Measurements from ENCODE around the gene GLT6D1. TPM values are rescaled to one million over a fixed set of nuclear protein-coding genes. Genes with fewer than 3 reads are reported as not detected.
A peak's percentile ranks its signal among the peaks of the same experiment; 100 is the strongest.

Gene GLT6D1
- total RNA-seq, 1 donor from 2014 or later = not detected

DNA sequence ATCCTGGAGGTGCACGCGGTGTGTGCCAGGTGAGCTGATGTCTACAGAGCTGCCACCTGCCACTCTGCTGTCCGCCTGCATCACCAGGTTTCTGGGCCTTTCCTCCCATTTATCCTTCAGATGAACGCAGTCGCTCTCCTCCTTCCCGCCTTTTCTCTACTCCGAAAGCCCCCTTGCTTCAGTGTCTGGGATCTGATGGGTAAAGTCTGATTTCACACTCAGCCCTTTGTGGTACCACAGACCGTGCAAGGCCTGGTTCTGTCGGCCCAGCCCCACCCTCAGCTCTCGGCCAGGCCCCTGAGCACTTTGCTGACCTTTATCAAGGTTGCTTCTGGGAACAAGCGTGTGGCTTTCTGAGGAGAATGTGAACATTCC is 32.5 kb downstream of the GLT6D1 start:
- Histone ChIP-seq H3K4me3 (ENCODE audit: low read depth, low read length) (no peak overlapping the region), H3K27me3 (ENCODE audit: control insufficient read depth, insufficient read depth, low read length) (peaks cover 7% of the 10 kb centered on the region), H3K36me3 (ENCODE audit: control insufficient read depth, insufficient read depth, low read length) (no peaks in the 10 kb centered on the region)
- TF ChIP-seq, protein P1, sequence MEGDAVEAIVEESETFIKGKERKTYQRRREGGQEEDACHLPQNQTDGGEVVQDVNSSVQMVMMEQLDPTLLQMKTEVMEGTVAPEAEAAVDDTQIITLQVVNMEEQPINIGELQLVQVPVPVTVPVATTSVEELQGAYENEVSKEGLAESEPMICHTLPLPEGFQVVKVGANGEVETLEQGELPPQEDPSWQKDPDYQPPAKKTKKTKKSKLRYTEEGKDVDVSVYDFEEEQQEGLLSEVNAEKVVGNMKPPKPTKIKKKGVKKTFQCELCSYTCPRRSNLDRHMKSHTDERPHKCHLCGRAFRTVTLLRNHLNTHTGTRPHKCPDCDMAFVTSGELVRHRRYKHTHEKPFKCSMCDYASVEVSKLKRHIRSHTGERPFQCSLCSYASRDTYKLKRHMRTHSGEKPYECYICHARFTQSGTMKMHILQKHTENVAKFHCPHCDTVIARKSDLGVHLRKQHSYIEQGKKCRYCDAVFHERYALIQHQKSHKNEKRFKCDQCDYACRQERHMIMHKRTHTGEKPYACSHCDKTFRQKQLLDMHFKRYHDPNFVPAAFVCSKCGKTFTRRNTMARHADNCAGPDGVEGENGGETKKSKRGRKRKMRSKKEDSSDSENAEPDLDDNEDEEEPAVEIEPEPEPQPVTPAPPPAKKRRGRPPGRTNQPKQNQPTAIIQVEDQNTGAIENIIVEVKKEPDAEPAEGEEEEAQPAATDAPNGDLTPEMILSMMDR (IDR thresholded peaks at IDR 0.05; ENCODE audit: insufficient read depth, low read length, poor library complexity, severe bottlenecking) = no peak
- no peak for DNase-seq (ENCODE audit: low read depth)

DNA sequence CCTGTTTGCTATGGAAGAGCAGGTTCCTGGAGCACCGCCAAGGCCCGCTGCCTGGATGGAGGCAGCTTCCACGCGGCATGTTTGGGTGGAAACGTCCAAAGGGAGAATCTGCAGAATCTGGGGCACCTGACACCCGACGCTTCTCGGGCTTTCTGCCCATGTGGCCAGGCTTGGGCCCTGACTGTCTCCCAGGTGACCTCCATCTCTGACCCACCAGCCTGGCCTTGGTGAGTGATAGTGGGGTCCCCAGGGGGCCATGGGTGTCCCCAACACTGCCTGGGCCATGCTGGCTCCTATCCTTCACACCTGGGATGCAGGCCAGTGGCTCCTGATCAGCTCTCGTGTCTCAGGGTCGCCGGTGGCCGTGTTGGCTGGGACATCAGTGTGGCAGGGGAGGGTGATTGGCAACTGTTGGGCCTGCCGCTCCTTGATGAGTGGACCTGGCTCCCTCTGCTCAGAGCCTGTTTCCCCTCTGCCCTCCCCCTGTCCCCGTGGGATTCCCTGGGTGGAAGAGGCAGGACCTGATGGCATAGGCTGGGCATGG is 34.0 kb downstream of the GLT6D1 start:
- TF ChIP-seq, protein P1 (IDR thresholded peaks at IDR 0.05; ENCODE audit: insufficient read depth, low read length, poor library complexity, severe bottlenecking) = no peak
- Histone ChIP-seq H3K4me3 (ENCODE audit: low read depth, low read length) (no peak overlapping the region), H3K36me3 (ENCODE audit: control insufficient read depth, insufficient read depth, low read length) (no peaks in the 10 kb centered on the region), H3K27me3 (ENCODE audit: control insufficient read depth, insufficient read depth, low read length) (peaks cover 7% of the 10 kb centered on the region)
- DNase-seq (ENCODE audit: low read depth) = no peak

DNA sequence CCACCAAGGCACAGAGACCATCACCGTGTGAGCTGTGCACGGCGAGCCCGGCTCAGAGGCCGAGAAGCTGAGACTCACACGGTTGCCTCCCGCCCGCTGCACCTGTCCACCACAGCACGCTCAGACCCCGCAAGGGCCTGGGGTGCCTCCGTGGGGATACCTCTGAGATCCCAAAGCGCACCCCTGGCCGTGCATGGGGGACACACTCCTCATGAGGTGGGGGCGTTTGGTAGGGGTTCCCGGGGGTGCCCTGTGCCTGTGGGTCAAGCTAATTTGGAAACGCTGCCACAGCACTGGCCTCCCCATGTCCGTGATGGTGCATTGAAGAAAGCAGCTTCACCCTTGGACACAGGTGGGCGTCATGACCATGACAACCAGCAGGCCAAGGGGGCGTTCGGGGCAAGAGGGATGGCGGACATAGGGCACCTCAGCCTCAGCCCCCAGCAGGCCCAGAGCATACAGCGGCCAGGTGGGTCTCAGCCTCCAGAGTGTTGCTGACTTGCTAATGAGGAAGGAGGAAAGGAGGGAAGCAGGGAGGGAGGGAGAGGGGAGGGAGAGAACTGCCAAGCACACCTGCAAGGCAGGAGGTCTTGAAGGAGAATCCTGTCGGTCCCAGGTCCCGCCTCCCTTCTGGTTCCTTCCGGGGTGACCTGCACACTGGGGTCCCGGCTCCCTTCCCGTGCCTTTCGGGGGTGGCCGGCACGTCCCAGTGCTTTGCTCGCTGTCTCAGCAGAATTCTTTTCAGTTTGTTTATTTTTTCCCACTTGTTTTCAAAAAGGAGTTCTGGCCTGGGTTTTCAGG is 34.7 kb downstream of the GLT6D1 start:
- no peak overlapping the region for H3K4me3 ChIP-seq (ENCODE audit: low read depth, low read length)
- TF ChIP-seq, protein P1 (IDR thresholded peaks at IDR 0.05; ENCODE audit: insufficient read depth, low read length, poor library complexity, severe bottlenecking) = no peak
- no peaks in the 10 kb centered on the region for H3K36me3 ChIP-seq (ENCODE audit: control insufficient read depth, insufficient read depth, low read length)
- H3K27me3 ChIP-seq (ENCODE audit: control insufficient read depth, insufficient read depth, low read length) = peaks cover 7% of the 10 kb centered on the region
- DNase-seq (ENCODE audit: low read depth) = no peak

DNA sequence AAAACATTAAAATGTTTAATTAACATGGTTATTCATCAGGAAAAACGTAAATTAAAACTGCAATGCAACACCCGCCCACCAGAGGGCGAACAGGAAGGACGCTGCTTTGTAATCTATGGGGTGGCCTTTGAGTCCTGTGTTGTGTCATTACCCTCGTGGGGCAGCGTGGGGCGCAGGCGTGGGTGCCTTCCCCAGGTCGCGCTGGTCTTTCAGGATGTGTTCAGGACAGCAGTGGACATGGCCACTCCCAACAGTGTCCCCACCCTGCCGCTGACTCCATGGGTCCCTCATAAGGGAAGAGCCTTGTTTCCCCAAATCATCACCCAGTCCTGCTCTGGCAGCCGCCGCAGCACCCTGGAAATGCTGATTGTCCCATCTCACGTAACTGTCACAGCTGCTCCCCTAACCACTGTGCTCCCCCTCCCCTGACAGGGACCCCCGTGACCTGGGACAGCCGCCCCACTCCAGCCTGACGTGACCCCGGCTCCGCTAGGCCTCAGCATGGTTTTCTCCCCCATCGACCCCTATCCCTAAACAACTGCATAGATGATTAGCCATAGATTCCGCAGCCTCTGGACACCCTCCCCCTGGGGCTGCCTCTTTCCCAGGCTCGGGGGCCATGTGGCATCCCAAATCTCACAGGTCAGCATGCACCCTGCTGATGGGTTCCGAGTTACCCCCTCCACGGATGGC is 36.4 kb downstream of the GLT6D1 start:
- peaks cover 7% of the 10 kb centered on the region for H3K27me3 ChIP-seq (ENCODE audit: control insufficient read depth, insufficient read depth, low read length)
- H3K36me3 ChIP-seq (ENCODE audit: control insufficient read depth, insufficient read depth, low read length) = no peaks in the 10 kb centered on the region
- DNase-seq (ENCODE audit: low read depth) = no peak
- no peak overlapping the region for H3K4me3 ChIP-seq (ENCODE audit: low read depth, low read length)
- TF ChIP-seq, protein P1 (IDR thresholded peaks at IDR 0.05; ENCODE audit: insufficient read depth, low read length, poor library complexity, severe bottlenecking) = peak; percentile 76

DNA sequence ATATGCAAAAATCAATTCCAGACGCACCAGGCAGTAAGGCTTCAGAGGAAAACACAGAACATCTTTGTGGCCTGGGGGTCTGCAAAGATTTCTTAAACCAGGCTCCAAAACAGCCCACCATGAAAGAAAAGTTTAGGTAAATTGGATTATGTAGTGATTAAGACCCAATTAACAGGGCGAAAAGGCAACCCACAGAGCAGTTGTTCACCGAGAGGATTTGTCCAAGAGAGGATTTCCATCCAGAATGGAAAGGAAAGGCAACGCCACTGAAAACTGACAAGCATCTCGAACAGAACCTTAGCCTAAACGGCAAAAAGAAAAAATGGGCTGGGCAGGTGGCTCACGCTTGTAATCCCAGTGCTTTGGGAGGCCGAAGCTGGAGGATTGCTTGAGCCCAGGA is 37.4 kb downstream of the GLT6D1 start:
- no peaks in the 10 kb centered on the region for H3K36me3 ChIP-seq (ENCODE audit: control insufficient read depth, insufficient read depth, low read length)
- no peak for DNase-seq (ENCODE audit: low read depth)
- TF ChIP-seq, protein P1 (IDR thresholded peaks at IDR 0.05; ENCODE audit: insufficient read depth, low read length, poor library complexity, severe bottlenecking) = no peak
- H3K27me3 ChIP-seq (ENCODE audit: control insufficient read depth, insufficient read depth, low read length) = peaks cover 7% of the 10 kb centered on the region
- no peak overlapping the region for H3K4me3 ChIP-seq (ENCODE audit: low read depth, low read length)

All from kidney epithelial cell (primary cell).